ENCODE data around the gene UVRAG.

UVRAG gene

GRCh38 chr11:75802913-75803820, 11.8 kb upstream of the UVRAG start:
- DNase-seq (ENCODE audit: low read depth, low spot score), result no peak

- DNase-seq (ENCODE audit: low read depth, low spot score), result no peak
These were observed 5.9 kb upstream of the UVRAG start for GRCh38 chr11:75809111-75809510.

- DNase-seq (ENCODE audit: low read depth, low spot score), result no peak
These were observed 5.0 kb upstream of the UVRAG start for GRCh38 chr11:75809991-75810390.

GRCh38 chr11:75810637-75811390, 4.2 kb upstream of the UVRAG start:
- no peak for DNase-seq (ENCODE audit: low read depth, low spot score)

GRCh38 chr11:75811485-75811884, 3.5 kb upstream of the UVRAG start:
- DNase-seq (ENCODE audit: low read depth, low spot score), result no peak

- DNase-seq (ENCODE audit: low read depth, low spot score), result peak; percentile 54
These were observed 2.4 kb upstream of the UVRAG start for GRCh38 chr11:75812542-75813040.

GRCh38 chr11:75813124-75813523, 1.9 kb upstream of the UVRAG start:
- no peak for DNase-seq (ENCODE audit: low read depth, low spot score)

GRCh38 chr11:75813622-75814039, 1.4 kb upstream of the UVRAG start:
- no peak for DNase-seq (ENCODE audit: low read depth, low spot score)

GRCh38 chr11:75814363-75814676, 690 bp upstream of the UVRAG start:
- no peak for DNase-seq (ENCODE audit: low read depth, low spot score)

- no peak for DNase-seq (ENCODE audit: low read depth, low spot score)
These were observed 547 bp downstream of the UVRAG start for GRCh38 chr11:75815345-75816168.

- no peak for DNase-seq (ENCODE audit: low read depth, low spot score)
These were observed 1.7 kb downstream of the UVRAG start for GRCh38 chr11:75816561-75817239.

GRCh38 chr11:75820645-75821044, 5.6 kb downstream of the UVRAG start:
- DNase-seq (ENCODE audit: low read depth, low spot score), result no peak

GRCh38 chr11:75821202-75821601, 6.2 kb downstream of the UVRAG start:
- no peak for DNase-seq (ENCODE audit: low read depth, low spot score)

- no peak for DNase-seq (ENCODE audit: low read depth, low spot score)
These were observed 7.5 kb downstream of the UVRAG start for GRCh38 chr11:75822541-75822940.

GRCh38 chr11:75823415-75823814, 8.4 kb downstream of the UVRAG start:
- DNase-seq (ENCODE audit: low read depth, low spot score), result no peak

- no peak for DNase-seq (ENCODE audit: low read depth, low spot score)
These were observed 8.9 kb downstream of the UVRAG start for GRCh38 chr11:75823946-75824345.

- no peak for DNase-seq (ENCODE audit: low read depth, low spot score)
These were observed 11.6 kb downstream of the UVRAG start for GRCh38 chr11:75826461-75827230.

- no peak for DNase-seq (ENCODE audit: low read depth, low spot score)
These were observed 12.6 kb downstream of the UVRAG start for GRCh38 chr11:75827562-75827961.

GRCh38 chr11:75831915-75832502, 17.0 kb downstream of the UVRAG start:
- no peak for DNase-seq (ENCODE audit: low read depth, low spot score)

- DNase-seq (ENCODE audit: low read depth, low spot score), result no peak
These were observed 19.7 kb downstream of the UVRAG start for GRCh38 chr11:75834728-75835127.
